Activated CD4-positive, alpha-beta T cell treated with anti-CD3 and anti-CD28 coated beads, Interleukin-2, amount 50 U/mL, for 24 hours (primary cell): ENCODE results near the gene CLDN34.

Experiments
- DNase-seq, 2 donors: peaks; one replicate each; pipeline ENCODE4 v3.0.0-alpha.2; 2020; ENCODE audit warnings: low read depth in 1 of 2, low spot score in 1 of 2

Gene CLDN34

GRCh38 chrX:10015723-10016518 lies 48.8 kb downstream of the CLDN34 start:
- DNase-seq, result no peak

- no peak for DNase-seq
Observed at GRCh38 chrX:10016519-10017132, 49.5 kb downstream of the CLDN34 start.

- no peak for DNase-seq
Observed at GRCh38 chrX:10017872-10018271, 50.7 kb downstream of the CLDN34 start.
